Measurements from ENCODE around the gene CAPZA2. TPM values are rescaled to one million over a fixed set of nuclear protein-coding genes. Genes with fewer than 3 reads are reported as not detected.

CAPZA2 gene
- total RNA-seq, 2 experiments from 2014 or later: 93.6 to 96.5 TPM

DNA sequence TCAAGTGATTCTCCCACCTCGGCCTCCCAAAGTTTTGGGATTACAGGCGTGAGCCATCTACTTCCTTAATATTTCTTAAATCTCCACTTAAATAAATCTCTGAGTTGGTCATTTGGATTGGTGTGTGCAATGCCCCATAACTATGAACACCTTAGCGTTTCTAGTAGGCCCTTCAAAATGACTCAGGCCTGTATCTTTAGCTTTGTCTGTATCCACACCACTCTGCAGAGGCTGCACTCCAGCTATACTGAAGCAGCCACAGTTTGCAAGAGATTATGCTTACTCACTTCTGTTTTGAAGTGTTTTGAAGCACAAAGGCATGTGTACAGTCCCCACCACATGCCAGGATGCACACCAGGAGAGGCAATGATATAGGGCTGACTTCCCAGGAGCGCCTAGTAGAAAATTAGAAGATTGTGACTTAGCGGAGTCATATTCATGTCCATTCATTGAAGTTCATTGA, 88.5 kb downstream of the CAPZA2 start:
- Histone ChIP-seq H3K9me3 (ENCODE audit: control insufficient read depth in 1 of 2, insufficient read depth in 1 of 2, low read length in 2 of 2) (no peaks in the 10 kb centered on the region), H3K4me1 (ENCODE audit: insufficient read depth, low read length) (peaks cover 12% of the 10 kb centered on the region), H3K27me3 (ENCODE audit: control insufficient read depth in 1 of 2, insufficient read depth in 2 of 2, low read length in 2 of 2) (no peaks in the 10 kb centered on the region), H3K27ac (ENCODE audit: low read depth in 1 of 2, low read length in 2 of 2) (no peak overlapping the region), H3K36me3 (ENCODE audit: insufficient read depth, low read length) (no peaks in the 10 kb centered on the region), H3K4me3 (ENCODE audit: low read length) (no peak overlapping the region)
- Mint-ChIP-seq H3K27ac (no peak overlapping the region), H3K27me3 (no peaks in the 10 kb centered on the region), H3K4me3 (peak overlapping the region; percentile 49), H3K36me3 (ENCODE audit: low read depth) (peaks cover 6% of the 10 kb centered on the region), H3K4me1 (ENCODE audit: low read depth) (peaks cover 24% of the 10 kb centered on the region), H3K9me3 (no peaks in the 10 kb centered on the region)
- intact Hi-C loops (cut with DNase I, micrococcal nuclease): loop anchor here in 1 of 2 experiments (5.0 kb wide), 1 partner anchor 89 kb away; the partner anchor contains the start of gene CAPZA2
- TF ChIP-seq, protein P1, sequence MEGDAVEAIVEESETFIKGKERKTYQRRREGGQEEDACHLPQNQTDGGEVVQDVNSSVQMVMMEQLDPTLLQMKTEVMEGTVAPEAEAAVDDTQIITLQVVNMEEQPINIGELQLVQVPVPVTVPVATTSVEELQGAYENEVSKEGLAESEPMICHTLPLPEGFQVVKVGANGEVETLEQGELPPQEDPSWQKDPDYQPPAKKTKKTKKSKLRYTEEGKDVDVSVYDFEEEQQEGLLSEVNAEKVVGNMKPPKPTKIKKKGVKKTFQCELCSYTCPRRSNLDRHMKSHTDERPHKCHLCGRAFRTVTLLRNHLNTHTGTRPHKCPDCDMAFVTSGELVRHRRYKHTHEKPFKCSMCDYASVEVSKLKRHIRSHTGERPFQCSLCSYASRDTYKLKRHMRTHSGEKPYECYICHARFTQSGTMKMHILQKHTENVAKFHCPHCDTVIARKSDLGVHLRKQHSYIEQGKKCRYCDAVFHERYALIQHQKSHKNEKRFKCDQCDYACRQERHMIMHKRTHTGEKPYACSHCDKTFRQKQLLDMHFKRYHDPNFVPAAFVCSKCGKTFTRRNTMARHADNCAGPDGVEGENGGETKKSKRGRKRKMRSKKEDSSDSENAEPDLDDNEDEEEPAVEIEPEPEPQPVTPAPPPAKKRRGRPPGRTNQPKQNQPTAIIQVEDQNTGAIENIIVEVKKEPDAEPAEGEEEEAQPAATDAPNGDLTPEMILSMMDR (IDR thresholded peaks at IDR 0.05): no peak
- CTCF ChIA-PET: interaction anchor here (0.8 kb wide), 1 partner anchor 20 kb away, joined by 3 read pairs; no protein-coding TSS in a partner anchor
- POLR2A ChIA-PET: no interaction called here
- DNase-seq: no peak
- no peak for ATAC-seq (ENCODE audit: poor library complexity)

DNA sequence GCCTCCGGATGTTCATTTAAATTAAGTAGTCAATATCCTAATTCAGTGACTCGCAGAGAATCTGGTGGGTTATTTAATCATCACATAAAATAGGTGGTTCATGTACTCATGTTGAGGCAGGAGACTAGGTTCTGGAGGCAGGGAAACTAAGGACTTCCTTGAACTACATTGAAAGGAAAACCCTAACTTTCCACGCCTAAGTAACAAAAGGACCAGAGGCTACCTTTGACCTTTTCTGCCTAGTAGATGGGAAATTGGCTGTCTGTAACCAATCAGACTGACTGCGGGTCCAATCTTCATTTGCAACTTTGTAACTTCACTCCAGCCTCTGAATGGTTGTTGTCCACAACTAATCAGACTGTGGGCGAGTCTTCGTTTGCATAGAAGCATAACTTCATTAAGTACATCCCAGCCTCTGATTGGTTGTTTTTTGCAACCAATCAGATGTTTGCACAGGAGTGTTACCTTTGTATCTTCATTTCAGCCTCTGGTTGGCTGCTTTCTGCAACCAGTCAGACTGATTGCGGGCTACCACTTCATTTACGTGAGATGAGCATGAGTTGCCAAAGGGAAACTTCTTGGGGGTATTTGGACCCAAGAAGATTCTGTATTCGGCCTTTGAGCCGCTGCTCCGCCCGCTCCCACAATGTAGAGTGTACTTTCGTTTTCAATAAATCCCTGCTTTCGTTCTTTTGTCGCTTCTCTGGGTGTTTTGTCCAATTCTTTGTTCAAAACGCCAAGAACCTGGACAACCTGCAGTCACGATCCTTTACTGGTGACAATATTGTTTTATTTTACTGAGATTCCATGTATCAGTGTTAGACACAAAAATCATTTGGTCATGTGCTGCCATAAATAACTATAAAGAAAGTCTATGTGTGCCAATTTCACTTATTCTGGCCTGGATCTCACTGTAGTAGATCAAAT, 89.2 kb downstream of the CAPZA2 start:
- Histone ChIP-seq H3K9me3 (ENCODE audit: control insufficient read depth in 1 of 2, insufficient read depth in 1 of 2, low read length in 2 of 2) (no peaks in the 10 kb centered on the region), H3K27me3 (ENCODE audit: control insufficient read depth in 1 of 2, insufficient read depth in 2 of 2, low read length in 2 of 2) (no peaks in the 10 kb centered on the region), H3K4me3 (ENCODE audit: low read length) (no peak overlapping the region), H3K27ac (ENCODE audit: low read depth in 1 of 2, low read length in 2 of 2) (no peak overlapping the region), H3K4me1 (ENCODE audit: insufficient read depth, low read length) (peaks cover 16% of the 10 kb centered on the region), H3K36me3 (ENCODE audit: insufficient read depth, low read length) (no peaks in the 10 kb centered on the region)
- ChIA-PET POLR2A (no interaction called here), CTCF (interaction anchor here (1.6 kb wide), 1 partner anchor 34 kb away, joined by 5 read pairs; no protein-coding TSS in a partner anchor)
- no peak for ATAC-seq (ENCODE audit: poor library complexity)
- no peaks in the 10 kb centered on the region for H3K9me3 Mint-ChIP-seq
- no peaks in the 10 kb centered on the region for H3K27me3 Mint-ChIP-seq
- peak overlapping the region; percentile 49 for H3K4me3 Mint-ChIP-seq
- peaks cover 31% of the 10 kb centered on the region for H3K4me1 Mint-ChIP-seq (ENCODE audit: low read depth)
- intact Hi-C loops (cut with DNase I, micrococcal nuclease): loop anchor here in 1 of 2 experiments (5.0 kb wide), 1 partner anchor 89 kb away; the partner anchor contains the start of gene CAPZA2
- TF ChIP-seq, protein P1 (IDR thresholded peaks at IDR 0.05): no peak
- peaks cover 6% of the 10 kb centered on the region for H3K36me3 Mint-ChIP-seq (ENCODE audit: low read depth)
- no peak for DNase-seq
- no peak overlapping the region for H3K27ac Mint-ChIP-seq

DNA sequence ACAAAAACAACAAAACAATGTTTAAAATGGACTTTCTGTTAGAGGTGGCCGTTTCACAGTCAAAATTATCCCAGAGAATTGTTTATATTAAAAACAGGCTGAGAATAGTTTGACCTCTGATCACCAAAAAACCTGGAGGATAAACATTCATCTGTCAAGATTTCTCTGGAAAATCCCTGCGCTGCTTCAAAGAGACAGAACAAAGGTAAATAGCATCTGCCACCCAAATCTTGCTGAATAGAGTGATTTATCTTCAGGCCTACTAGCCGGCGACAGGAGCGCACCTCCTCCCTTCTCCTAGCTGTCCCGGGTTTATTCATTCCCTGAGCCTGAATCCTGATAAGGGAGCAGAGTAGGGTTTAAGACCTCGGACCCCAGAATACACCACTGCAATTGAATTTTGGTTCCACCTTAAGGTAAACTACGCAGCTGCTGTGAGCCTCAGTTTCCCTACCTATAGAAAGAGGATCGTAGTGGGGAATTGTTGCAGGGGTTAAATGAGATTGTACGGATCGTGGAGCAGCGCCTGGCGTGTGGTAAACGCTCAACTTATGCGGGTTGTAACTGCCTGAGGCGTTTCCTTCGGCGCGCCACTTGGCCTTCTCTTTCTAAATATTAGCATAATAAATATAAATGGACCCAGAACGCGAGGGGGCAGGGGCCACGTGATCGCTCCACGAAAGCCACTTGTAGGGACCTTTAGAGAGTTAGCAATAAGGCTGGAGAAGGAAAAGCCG, 90.4 kb downstream of the CAPZA2 start:
- peak overlapping the region; percentile 72 for H3K4me3 ChIP-seq (ENCODE audit: low read length)
- intact Hi-C loops (cut with DNase I, micrococcal nuclease): loop anchor here in 1 of 2 experiments (5.0 kb wide), 1 partner anchor 91 kb away; the partner anchor contains the start of gene CAPZA2
- POLR2A ChIA-PET: interaction anchor here (0.9 to 1.9 kb wide), 6 partner anchors 20 to 92 kb away, joined by 3 to 6 read pairs (median 5); no protein-coding TSS in a partner anchor
- Mint-ChIP-seq H3K27ac (peak overlapping the region; percentile 79), H3K4me1 (ENCODE audit: low read depth) (peaks cover 31% of the 10 kb centered on the region), H3K4me3 (peak overlapping the region; percentile 89), H3K36me3 (ENCODE audit: low read depth) (peaks cover 6% of the 10 kb centered on the region), H3K27me3 (no peaks in the 10 kb centered on the region), H3K9me3 (no peaks in the 10 kb centered on the region)
- H3K36me3 ChIP-seq (ENCODE audit: insufficient read depth, low read length): no peaks in the 10 kb centered on the region
- TF ChIP-seq, protein P1 (IDR thresholded peaks at IDR 0.05): no peak
- CTCF ChIA-PET: interaction anchor here (1.2 to 1.6 kb wide), 3 partner anchors 23 to 92 kb away, joined by 3 to 5 read pairs (median 3); no protein-coding TSS in a partner anchor
- no peak overlapping the region for H3K27ac ChIP-seq (ENCODE audit: low read depth in 1 of 2, low read length in 2 of 2)
- H3K4me1 ChIP-seq (ENCODE audit: insufficient read depth, low read length): peaks cover 16% of the 10 kb centered on the region
- ATAC-seq (ENCODE audit: poor library complexity): no peak
- no peaks in the 10 kb centered on the region for H3K27me3 ChIP-seq (ENCODE audit: control insufficient read depth in 1 of 2, insufficient read depth in 2 of 2, low read length in 2 of 2)
- no peak for DNase-seq
- no peaks in the 10 kb centered on the region for H3K9me3 ChIP-seq (ENCODE audit: control insufficient read depth in 1 of 2, insufficient read depth in 1 of 2, low read length in 2 of 2)

Measured in CD4-positive, alpha-beta T cell (primary cell).